ENCODE results near the gene OVCA2.

OVCA2 gene

DNA sequence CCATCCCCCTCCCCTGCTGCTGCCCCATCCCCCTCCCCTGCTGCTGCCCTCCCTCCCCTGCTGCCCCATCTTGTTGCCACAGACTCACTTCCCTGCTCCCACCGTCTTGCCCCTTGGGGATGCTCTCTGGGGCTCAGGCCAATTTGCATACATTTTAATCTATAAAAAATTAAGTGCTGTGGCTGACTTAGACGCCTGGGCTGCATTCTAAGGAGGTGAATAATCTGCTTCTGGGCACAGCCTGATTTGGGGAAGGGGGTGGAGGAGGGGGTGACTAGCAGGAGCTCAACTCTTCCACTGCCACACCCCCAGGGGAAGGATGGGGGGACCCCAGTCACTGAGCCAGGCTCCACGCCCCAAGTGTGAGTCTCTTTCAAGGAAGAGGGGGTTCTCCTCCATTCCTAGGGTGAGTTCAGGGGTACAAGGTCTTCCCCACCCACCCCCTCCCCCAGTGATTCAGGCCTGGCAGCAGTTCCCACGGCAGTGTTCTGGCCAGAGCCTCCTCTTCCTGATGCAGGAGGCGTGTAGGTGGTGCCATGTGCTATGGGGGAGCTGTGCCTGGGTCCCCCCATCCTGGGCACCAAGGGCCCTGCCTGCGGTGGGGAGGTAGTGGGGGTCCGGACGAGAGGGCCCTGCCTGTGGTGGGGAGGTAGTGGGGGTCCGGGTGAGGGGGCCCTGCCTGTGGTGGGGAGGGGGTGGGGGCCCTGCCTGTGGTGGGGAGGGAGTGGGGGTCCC is 6.8 kb upstream of the OVCA2 start:
- no peak for DNase-seq

DNA sequence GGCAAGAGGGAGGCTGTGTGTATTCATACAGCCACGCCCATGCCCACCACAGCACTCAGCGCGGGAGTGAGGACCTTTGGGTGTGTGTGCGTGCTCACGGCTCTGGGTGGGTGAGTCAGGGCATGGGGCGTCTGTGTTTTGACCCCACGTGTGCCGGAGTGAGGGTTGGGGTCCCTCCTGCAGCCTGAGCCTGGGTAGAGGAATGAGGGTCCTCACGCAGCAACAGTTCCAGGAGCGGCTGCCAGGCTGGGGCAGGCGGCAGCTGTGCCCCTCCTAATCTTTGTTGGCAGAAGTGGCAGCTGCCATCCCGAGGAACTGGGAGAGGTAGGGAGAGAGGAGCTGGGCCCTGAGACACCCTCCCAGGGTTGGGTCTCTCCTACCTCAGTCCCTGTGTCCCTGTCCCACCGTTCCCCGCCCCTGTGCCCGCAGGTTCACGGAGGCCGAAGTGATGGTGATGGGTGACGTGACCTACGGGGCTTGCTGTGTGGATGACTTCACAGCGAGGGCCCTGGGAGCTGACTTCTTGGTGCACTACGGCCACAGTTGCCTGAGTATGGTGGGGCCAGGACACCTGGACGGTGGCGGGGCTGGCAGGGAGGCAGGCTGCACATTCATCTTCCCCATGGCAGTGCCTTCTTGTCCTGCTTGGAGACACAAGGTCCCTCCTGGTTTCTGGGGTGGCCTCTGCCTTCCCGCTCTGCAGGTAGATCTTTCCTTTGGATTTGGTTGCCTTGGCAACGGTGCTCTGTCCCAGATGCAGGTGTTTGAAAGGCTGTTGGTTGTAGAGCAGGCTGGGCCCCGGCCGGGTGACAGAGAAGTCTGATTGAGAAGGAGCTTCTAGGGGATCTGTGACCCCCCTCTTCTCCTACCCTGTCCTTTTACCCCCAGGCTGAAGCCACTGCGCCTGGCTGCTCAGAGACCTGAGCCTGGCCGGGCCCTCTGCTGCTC is 6.0 kb upstream of the OVCA2 start:
- no peak for DNase-seq

DNA sequence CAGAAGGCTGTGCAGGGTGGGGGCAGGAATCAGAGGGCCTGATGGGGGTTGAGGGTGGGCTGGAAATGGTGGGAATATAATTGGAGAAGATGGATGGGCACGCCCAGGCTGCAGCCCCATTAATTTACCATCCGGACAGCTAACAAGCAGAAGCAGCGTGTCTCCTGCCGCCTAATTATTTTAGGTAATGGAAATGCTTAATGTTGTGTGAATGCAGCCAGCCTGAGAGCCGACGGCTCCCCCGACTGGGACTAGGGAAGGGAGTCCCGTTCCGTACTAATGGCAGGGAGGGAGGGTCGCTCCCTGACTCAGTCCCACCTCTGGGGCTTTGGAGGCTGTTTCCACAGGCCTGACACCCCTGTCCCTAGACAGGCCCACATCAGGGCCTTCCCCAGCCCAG is 4.7 kb upstream of the OVCA2 start:
- no peak for DNase-seq

DNA sequence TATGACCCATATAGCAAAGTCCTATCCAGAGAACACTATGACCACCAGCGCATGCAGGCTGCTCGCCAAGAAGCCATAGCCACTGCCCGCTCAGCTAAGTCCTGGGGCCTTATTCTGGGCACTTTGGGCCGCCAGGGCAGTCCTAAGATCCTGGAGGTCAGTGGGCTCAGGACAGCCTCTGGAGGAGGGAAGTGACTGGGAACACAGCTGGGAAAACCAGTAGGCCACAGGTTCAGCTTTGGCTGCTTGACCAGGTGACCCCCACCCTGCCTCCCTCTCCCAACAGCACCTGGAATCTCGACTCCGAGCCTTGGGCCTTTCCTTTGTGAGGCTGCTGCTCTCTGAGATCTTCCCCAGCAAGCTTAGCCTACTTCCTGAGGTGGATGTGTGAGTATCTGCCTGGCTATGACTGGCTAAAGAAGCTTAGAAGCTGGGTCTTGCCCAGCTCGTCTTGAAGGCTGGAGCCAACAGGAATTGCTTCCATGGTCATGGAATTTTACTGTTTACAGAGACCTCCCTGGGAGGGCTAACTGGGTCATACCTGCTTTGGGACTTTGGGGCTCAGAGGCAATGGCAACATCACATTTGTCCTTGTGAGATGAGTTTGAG is 1.5 kb upstream of the OVCA2 start:
- no peak for DNase-seq

DNA sequence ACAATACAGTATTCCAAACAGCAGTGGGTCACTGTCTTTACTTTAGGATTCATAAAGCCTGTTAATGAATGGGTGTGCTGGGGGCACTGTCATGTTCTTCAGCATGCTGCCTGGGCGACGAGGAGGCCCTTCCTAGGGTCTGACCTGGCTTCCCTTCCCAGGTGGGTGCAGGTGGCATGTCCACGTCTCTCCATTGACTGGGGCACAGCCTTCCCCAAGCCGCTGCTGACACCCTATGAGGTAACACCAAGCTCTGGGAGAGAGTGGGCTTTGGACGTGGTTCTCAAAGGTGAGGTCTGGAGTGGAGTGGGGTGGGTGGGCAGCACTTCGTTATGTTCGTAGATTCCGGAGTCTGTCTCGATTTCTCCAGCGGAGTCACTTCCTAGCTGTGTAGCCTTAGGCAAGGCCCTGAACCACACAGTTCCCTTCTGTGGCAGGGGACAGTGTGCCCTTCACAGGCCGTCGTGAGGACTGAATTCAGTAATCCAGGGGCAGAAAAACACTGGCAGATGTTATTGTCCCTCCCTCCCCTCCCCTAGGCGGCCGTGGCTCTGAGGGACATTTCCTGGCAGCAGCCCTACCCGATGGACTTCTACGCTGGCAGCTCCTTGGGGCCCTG is 771 bp upstream of the OVCA2 start:
- no peak for DNase-seq

DNA sequence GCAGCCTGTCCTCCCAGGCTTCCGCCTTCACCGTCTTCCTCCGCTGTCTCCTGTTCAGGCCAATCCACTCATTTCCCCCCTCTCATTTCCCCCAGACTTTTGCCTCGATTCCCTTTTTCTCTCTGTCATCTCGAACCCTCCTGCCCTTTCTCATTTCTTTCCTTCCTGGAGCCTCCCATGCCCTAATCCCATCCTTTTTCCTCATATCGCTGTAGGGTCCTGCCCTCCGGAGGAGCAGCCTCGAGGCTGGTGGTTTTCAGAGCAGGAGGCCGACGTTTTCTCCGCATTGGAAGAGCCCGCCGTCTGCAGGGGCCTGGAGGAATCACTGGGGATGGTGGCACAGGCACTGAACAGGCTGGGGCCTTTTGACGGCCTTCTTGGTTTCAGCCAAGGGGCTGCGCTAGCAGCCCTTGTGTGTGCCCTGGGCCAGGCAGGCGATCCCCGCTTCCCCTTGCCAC is 597 bp downstream of the OVCA2 start:
- DNase-seq: no peak

DNA sequence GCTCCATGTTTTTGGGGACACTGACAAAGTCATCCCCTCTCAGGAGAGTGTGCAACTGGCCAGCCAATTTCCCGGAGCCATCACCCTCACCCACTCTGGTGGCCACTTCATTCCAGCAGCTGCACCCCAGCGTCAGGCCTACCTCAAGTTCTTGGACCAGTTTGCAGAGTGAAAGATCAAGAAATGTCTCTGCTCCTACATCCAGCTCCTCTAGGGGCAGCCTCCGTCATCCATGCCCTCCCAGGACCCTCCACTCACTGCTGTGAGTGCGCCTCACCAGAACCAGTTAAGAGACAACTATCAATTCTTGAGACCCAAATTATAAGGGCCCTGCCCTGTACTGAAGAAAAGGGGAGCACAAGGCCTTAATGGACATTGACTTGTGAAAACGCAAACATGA is 1.1 kb downstream of the OVCA2 start:
- no peak for DNase-seq

DNA sequence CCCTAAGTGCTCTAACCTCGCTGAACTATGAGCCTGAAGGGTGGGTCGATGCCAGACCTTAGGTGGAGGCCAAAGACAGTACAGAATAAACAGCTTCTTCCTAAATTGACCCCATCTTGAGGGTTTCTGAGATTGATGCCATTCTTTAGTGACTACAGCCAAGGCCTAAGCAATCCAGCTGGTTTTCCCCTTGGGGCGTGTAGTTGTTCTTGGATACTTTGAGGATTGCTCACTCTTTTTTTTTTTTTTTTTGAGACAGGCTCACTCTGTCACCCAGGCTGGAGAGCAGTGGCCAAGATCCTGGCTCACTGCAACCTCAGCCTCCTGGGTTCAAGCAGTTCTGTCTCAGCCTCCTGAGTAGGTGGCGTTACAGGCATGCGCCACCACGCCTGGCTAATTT is 2.0 kb downstream of the OVCA2 start:
- DNase-seq: no peak

DNA sequence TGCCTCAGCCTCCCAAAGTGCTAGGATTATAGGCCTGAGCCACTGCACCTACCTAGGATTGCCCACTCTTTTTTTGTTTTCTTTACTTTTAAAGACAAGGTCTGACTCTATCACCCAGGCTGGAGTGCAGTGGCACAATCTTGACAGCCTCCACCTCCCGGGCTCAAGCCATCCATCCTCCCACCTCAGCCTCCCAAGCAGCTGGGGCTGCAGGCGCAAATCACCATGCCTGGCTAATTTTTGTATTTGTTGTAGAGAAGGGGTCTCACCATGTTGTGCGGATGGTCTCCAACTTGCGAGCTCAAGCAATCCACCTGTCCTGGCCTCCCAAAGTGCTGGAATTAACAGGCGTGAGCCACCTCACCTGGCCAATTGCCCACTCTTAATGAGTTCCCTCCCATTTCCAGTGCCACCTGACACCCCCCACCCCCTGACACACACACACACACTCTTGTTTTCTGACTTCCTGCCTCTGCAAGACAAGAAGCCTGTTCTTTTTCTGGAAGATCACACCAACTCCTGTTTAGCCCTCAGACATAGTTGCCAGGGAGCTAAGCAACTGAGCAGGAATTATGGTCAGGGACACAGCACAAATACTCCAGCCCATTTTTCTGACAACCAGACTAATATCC is 2.6 kb downstream of the OVCA2 start:
- no peak for DNase-seq

DNA sequence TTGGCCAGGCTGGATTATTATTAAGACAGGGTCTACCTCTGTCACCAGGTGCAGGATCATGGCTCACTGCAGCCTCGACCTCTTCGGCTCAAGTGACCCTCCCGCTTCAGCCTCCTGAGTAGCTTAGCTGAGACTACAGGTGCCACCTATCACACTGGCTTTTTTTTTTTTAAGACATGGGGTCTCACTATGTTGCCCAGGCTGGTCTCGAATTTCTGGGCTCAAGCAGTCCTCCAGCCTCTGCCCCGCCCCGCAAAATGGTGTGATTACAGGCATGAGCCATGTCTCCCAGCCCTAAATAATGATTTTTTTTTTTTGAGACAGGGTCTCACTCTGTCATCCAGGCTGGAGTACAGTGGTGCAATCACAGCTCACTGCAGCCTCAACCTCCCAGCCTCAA is 5.8 kb downstream of the OVCA2 start:
- no peak for DNase-seq

DNA sequence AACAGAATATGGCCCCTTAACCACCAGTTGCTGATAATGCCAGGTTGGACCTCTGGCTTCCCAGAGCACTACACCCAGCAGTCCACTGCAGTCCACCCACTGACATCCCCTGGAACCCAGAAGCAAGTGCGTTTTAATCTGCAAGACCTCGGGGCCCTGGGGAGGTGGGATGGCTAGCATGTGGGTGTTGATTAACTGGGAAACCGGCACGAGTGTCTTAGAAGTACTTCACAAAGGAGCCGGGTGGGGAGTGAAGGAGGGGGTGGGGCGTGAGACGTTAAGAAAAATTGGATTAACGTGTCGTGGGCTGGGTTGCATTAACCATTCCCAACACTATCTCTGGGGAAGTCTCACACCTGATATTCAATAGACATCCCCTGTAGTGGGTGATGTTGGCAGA is 7.0 kb downstream of the OVCA2 start:
- DNase-seq: no peak

DNA sequence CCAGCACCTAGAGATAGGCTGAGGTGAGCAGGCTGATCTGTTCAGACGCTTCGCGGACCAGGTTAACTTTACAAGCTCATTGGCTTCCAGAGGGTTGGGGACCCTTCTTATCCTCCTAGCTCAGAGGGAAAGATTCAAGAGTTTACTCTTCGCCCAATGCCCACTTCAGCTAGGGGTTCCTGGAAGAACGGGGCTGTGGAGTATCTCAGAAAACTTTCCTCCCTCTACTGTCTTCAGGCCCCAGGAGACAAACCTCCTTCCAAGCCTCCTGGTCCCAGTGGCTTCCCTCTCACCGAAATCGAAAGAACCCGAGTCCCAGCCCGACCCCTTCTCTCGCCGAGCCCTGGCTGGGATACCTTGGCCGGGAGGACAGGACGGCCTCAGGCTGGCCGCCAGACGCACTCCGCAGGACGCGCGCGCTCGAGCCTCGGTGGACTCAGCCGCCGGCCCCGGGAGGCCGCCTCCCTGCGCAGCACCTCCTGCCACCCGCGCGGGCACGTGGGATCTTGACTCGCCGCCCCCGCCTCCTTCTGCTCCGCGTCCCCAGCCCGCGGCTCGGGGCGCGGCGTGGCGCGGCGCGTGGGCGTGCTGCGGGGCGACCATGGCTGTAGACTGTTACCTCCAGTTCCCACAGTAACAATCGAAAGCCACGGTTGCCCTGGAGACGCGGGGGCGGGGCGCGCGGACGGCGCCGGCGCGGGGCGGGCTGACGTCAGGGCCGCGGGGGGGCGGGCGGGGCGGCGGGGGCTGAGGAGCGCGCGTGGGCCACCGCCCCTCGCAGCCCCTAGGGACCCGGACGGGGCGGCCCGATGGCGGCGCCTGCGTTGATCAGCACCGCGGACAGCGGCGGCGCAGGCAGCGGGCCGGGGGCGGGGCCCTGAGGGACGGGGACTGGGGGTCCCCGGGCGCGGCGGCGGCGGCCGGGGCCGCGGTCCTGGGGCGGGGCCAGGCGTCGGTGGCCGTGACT is 7.8 kb downstream of the OVCA2 start:
- peak; percentile 89 for DNase-seq

DNA sequence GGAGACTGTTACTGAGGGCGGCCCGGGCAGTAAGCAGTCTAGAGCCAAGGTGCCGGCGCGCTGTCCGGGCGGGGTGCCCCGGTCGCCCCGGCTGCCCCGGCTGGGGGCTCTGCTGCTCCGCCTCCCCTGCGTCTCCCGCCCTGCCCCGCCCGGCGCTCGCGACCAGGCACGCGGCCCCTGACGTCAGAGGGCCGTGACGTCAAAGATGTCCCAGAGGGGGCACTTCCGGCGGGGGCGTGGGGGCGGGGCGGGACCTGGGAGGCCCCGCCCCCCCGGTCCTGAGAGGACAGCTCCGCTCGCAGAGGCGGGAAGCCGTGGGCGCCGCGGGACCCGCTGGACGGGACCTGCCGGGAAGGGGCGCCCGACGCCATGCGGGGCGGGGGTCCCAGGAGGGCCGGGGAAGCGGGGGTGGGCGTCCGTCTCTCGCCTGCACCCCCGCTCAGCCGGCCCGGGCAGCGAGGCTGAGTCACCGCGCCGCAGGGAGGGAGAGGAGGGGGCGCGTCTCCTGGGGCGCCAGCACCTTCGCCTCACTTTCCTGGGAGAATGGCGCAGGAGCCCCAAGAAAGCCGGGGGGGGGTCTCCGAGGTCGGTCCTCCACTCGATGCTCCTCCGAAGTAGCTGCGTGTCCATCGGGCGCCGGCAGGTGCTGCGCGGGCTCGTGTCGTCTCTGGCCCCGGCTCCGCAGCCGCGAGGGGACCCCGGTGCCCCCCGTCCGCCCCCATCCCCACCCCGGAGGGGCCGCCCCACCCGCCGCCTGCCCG is 8.7 kb downstream of the OVCA2 start:
- peak; percentile 76 for DNase-seq

DNA sequence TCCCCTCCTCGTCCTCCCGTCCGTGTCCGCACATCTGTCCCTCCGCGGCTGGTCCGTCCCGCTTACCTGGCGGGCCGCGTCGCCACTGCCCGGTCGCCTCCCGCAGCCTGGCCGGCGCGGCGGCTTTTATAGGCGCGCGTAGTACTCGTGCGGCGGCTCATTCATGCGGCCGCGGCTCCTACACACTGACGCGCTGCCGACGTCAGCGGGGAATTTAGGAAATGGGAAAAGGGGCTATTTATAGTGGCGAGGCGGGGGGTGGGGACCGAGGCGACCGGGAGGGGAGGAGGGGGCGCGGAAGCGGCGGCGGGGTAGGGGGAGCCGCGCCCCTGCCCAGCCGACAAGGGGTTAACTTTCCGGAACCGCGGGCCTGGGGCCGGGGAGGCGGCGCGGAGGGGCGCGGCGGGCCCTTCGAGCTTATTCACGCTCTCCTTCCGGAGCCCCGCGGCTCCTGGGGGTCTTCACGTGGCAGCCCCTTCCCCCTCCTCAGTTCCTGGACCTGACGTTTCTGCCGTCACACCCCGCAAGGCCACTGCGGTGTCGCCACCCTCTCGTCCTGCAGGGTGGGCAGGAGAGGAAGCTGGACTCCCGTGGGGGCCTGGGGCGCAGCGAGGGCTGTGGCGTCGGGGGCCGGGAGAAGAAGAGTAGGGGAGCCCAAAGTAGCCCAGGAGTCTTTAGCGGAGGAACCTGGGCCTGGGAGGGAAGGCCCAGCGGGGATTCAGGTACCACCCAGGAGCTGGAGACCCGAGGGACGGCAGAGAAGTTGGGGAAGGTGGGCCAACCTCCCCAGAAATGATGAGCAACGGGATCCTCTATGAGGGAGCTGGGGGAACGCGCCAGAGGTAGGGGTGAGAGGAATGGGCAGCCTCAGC is 9.5 kb downstream of the OVCA2 start:
- DNase-seq: no peak

DNA sequence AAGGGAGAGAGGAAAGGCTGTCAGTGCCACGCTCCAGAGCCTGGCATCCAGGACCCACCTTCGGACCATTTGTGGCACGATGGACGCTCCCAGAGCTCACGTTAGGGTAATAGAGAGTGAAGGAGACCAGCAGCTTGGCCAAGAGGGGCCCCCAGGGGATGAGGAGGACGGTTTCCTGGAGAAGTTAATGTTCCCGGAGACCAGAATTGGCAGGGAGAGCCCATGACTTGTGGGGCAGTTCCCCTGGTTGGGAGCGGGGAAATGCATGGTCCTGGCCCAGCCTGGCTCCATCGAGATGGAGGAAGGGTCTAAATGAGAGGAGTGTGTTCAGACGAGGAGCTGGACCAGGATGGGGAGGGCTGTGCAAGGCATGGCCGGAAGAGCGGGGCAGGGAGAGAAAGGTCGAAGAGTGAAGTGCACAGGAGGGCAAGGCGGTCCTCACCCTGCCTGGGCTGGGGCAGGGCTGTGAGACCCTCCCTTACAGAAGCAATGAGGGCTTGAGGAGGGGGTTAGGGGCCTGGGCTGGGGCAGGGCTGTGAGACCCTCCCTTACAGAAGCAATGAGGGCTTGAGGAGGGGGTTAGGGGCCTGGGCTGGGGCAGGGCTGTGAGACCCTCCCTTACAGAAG is 10.2 kb downstream of the OVCA2 start:
- DNase-seq: no peak

DNA sequence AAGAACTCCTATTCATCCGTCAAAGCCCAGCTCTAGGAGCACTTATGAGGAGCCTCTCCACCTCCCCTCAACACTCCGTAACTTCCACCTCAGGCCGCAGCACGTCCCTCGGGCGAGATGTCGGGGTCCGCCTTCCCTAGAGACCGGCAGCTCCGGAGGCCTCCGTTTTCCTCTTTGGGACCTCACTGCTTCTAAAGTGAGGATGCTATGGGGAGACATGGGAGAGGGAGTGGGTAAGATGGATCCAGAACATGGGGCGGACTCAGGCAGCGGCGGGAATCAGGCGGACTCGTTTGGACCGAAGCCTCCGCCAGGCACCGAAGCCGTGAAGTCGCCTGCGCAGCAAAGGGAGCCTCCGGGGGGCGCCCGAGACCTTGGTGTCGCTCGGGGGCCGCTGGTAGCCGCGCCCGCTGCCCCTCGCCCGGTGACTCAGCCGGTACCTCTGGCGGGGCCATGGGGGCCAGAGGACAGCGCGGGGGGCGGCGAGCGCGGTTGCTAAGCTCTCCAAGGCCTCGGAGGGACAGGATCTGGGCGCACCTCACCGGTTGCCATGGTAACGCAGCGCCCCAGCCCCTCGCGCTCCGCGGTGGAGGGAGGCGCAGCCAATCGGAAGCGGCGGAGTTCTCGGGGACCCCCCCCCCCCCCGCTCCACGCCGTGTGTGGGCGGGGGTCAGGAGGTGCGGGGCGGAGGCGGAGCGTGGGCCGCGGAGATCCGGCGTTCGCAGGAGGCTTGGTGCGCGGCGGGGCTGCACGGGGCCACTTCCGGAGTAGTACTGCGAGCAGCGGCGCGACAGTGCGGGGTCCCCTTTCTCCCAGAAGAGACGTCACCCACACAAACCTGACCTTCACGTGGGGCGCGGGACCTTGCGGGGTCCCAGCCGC is 11.8 kb downstream of the OVCA2 start:
- peak; percentile 77 for DNase-seq

DNA sequence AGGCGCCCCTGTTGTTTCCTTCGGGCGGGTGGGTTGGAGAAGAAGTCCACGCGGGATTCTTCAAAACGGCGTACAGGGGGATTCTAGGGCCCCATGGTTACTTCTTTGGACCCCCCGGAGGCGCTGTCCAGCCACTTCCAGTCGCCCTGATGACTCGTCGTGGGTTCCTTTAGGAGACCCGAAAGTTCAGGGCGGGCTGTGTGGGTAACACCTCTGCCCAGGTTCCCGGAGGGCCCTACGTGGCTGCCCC is 12.4 kb downstream of the OVCA2 start:
- no peak for DNase-seq

DNA sequence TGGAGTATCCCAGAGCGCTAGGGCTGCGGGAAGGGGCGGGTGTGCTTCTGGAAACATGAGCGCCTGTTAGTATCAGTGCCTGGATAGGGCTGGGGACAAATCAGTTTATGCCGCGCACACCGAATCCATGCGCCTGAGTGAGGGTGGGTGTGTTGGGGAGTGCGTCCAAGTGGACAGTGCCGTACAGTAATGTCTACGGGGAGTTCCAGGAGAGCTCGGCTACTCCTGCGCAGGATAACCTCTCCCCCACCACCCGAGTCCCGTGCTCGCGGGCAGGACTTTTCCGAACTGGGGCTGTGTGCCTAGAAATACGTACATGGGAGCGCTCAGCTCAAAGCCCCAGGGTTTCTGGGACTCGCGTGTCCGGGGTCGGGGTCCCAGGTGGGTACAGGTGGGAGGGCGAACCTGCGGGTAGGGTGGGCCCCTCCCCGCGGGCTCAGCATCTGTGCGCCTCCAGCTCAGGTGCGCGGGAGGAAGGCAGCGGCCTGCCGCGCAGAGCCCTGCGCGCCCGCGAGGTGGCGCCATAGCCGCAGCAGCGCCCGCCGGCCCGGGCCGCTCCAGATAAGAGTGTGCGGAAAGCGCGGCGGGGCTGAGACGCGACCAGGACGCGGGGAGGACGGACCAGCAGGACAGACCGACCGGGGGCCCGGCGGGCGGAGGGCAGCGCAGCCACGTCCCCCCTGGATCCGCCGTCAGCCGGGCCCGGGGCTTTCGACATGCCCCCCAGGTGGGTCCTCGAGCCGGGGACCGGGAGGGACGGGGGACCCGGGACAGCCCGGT is 12.9 kb downstream of the OVCA2 start, which contains the start of gene HIC1:
Gene HIC1 (plus strand): TSS at position 592 of the 780 bp plus-strand sequence. CDS start 1,588 bp downstream, outside the sequence.
- peak; percentile 79 for DNase-seq
